HepG2 (cell line): ENCODE measurements around the gene ZBTB8OS. TPM values are rescaled to one million over a fixed set of nuclear protein-coding genes. Genes with fewer than 3 reads are reported as not detected.

Source experiments
- CBFB ChIP-seq: sonication (generic); formaldehyde crosslinking; IDR thresholded peaks from 2 replicates; pipeline ENCODE4 v1.4.0; 2020; ENCODE audit warnings: missing genetic modification reagents
- E2F1 ChIP-seq: sonication (generic); formaldehyde crosslinking; IDR thresholded peaks from 2 replicates; pipeline ENCODE4 v1.5.0; 2020; ENCODE audit warnings: missing genetic modification reagents
- FOSL1 ChIP-seq: sonication (generic); formaldehyde crosslinking; IDR thresholded peaks from 2 replicates; pipeline ENCODE4 v1.9.0; 2021; ENCODE audit warnings: missing genetic modification reagents, borderline replicate concordance
- MIXL1 ChIP-seq: IDR thresholded peaks from 2 replicates; pipeline ENCODE4 v1.6.1; 2016
- NKX3-1 ChIP-seq: sonication (generic); formaldehyde crosslinking; IDR thresholded peaks from 2 replicates; pipeline ENCODE4 v1.5.0; 2020; ENCODE audit warnings: missing genetic modification reagents
- POLR2AphosphoS2 ChIP-seq: IDR thresholded peaks from 2 replicates; pipeline ENCODE4 v1.6.1; 2011; ENCODE audit warnings: low read depth, low read length, improper control_type of control experiment
- SCMH1 ChIP-seq: sonication (generic); formaldehyde crosslinking; IDR thresholded peaks from 2 replicates; pipeline ENCODE4 v1.9.0; 2021; ENCODE audit warnings: missing genetic modification reagents, mild to moderate bottlenecking, borderline replicate concordance
- U2AF2 ChIP-seq: fragments of 200-400 bp; formaldehyde crosslinking; IDR thresholded peaks from 2 replicates; pipeline ENCODE4 v1.6.1; 2017; ENCODE audit warnings: low read depth, mild to moderate bottlenecking, low read length
- ZBTB8A ChIP-seq: sonication (generic); formaldehyde crosslinking; IDR thresholded peaks from 2 replicates; pipeline ENCODE4 v1.4.0; 2020; ENCODE audit warnings: mild to moderate bottlenecking, low read depth, missing genetic modification reagents, borderline replicate concordance
- ZFP82 ChIP-seq: sonication (generic); formaldehyde crosslinking; IDR thresholded peaks from 2 replicates; pipeline ENCODE4 v1.5.1; 2020; ENCODE audit warnings: mild to moderate bottlenecking, missing genetic modification reagents, borderline replicate concordance
- ZNF101 ChIP-seq: sonication (generic); formaldehyde crosslinking; IDR thresholded peaks from 2 replicates; pipeline ENCODE4 v1.4.0; 2020; ENCODE audit warnings: mild to moderate bottlenecking, low read depth, missing genetic modification reagents, borderline replicate concordance
- ZNF143 ChIP-seq: sonication (generic); formaldehyde crosslinking; IDR thresholded peaks from 2 replicates; pipeline ENCODE4 v1.4.0; 2020; ENCODE audit warnings: missing genetic modification reagents
- ZNF280B ChIP-seq: sonication (generic); formaldehyde crosslinking; IDR thresholded peaks from 2 replicates; pipeline ENCODE4 v1.5.0; 2020; ENCODE audit warnings: missing genetic modification reagents, mild to moderate bottlenecking, borderline replicate concordance
- ZNF660 ChIP-seq: sonication (generic); formaldehyde crosslinking; IDR thresholded peaks from 2 replicates; pipeline ENCODE4 v1.5.1; 2020; ENCODE audit warnings: mild to moderate bottlenecking, low read depth, missing genetic modification reagents, borderline replicate concordance
- ZNF703 ChIP-seq: sonication (generic); formaldehyde crosslinking; IDR thresholded peaks from 2 replicates; pipeline ENCODE4 v1.5.1; 2020; ENCODE audit warnings: missing genetic modification reagents, mild to moderate bottlenecking, moderate library complexity, borderline replicate concordance
- ZNF839 ChIP-seq: sonication (generic); formaldehyde crosslinking; IDR thresholded peaks from 2 replicates; pipeline ENCODE4 v1.4.0; 2020; ENCODE audit warnings: missing genetic modification reagents, mild to moderate bottlenecking, borderline replicate concordance
- polyA plus RNA-seq, 8 experiments: library from polyadenylated mRNA; depleted of rRNA in 3 of 8; stranded (reverse) in 7 of 8; unstranded in 1 of 8; fragments of >200 nt; fragmentation: Illumina TruSeq in 4 of 8; extraction: Trizol in 4 of 8; gene quantifications; 2 replicates each; pipeline versions ENCODE4 v1.2.1 to v1.2.3, GENCODE V29; 2011 to 2016; ENCODE audit warnings: low read depth in 4 of 8, missing spikeins in 1 of 8, mixed read lengths in 1 of 8; ENCODE audit not compliant: insufficient read depth in 1 of 8
- total RNA-seq, 5 experiments: library from RNA; depleted of rRNA; stranded (reverse); fragments of >200 nt; fragmentation: Illumina TruSeq; extraction: Trizol; gene quantifications; 2 replicates each; pipeline ENCODE4 v1.2.3, GENCODE V29; 2016; ENCODE audit warnings: low read depth in 1 of 5
- TF ChIP-seq, protein P1 (sequence below): sonication (generic); formaldehyde crosslinking; IDR thresholded peaks from 2 replicates; pipeline ENCODE4 v1.8.0; 2022; ENCODE audit warnings: mild to moderate bottlenecking, missing genetic modification reagents, borderline replicate concordance
- TF ChIP-seq, protein P2 (sequence below): sonication (generic); formaldehyde crosslinking; IDR thresholded peaks from 2 replicates; pipeline ENCODE4 v1.4.0; 2020; ENCODE audit warnings: mild to moderate bottlenecking, missing genetic modification reagents
- TF ChIP-seq, protein P3 (sequence below): sonication (generic); formaldehyde crosslinking; IDR thresholded peaks from 2 replicates; pipeline ENCODE4 v1.8.1; 2023; ENCODE audit warnings: missing genetic modification reagents, mild to moderate bottlenecking, borderline replicate concordance

Gene ZBTB8OS
- total and polyA plus RNA-seq, 2 of the 13 experiments (the other 11 are each of a cell fraction or from before 2014, with no cell fraction given): 57.7 to 84.8 TPM

GRCh38 chr1:32650752-32651460 is 556 bp upstream of the ZBTB8OS start, which contains the start of gene RBBP4 (continued):
- 0 out of 2 replicates have a peak, but pooled peaks have one; percentile 59 for TF ChIP-seq ZNF101 (CRISPR knock-in tag)
- TF ChIP-seq FOSL1: no peak
- peak; percentile 91 for TF ChIP-seq ZNF703 (CRISPR knock-in tag)
- TF ChIP-seq ZNF280B: peak; percentile 79
- TF ChIP-seq, protein P1, sequence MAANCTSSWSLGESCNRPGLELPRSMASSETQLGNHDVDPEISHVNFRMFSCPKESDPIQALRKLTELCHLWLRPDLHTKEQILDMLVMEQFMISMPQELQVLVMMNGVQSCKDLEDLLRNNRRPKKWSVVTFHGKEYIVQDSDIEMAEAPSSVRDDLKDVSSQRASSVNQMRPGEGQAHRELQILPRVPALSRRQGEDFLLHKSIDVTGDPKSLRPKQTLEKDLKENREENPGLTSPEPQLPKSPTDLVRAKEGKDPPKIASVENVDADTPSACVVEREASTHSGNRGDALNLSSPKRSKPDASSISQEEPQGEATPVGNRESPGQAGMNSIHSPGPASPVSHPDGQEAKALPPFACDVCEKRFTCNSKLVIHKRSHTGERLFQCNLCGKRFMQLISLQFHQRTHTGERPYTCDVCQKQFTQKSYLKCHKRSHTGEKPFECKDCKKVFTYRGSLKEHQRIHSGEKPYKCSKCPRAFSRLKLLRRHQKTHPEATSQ: peak; percentile 78; the same call in 1 of the 2 replicates
- no peak; the same call in 1 of the 2 replicates for TF ChIP-seq ZBTB8A
- peak; percentile 82; the same call in 1 of the 2 replicates for TF ChIP-seq NKX3-1
- TF ChIP-seq CBFB (CRISPR knock-in tag): peak; percentile 45; the same call in 1 of the 2 replicates
- no peak for TF ChIP-seq POLR2AphosphoS2
- peak; percentile 93; the same call in 1 of the 2 replicates for TF ChIP-seq ZFP82 (CRISPR knock-in tag)
- TF ChIP-seq, protein P2, sequence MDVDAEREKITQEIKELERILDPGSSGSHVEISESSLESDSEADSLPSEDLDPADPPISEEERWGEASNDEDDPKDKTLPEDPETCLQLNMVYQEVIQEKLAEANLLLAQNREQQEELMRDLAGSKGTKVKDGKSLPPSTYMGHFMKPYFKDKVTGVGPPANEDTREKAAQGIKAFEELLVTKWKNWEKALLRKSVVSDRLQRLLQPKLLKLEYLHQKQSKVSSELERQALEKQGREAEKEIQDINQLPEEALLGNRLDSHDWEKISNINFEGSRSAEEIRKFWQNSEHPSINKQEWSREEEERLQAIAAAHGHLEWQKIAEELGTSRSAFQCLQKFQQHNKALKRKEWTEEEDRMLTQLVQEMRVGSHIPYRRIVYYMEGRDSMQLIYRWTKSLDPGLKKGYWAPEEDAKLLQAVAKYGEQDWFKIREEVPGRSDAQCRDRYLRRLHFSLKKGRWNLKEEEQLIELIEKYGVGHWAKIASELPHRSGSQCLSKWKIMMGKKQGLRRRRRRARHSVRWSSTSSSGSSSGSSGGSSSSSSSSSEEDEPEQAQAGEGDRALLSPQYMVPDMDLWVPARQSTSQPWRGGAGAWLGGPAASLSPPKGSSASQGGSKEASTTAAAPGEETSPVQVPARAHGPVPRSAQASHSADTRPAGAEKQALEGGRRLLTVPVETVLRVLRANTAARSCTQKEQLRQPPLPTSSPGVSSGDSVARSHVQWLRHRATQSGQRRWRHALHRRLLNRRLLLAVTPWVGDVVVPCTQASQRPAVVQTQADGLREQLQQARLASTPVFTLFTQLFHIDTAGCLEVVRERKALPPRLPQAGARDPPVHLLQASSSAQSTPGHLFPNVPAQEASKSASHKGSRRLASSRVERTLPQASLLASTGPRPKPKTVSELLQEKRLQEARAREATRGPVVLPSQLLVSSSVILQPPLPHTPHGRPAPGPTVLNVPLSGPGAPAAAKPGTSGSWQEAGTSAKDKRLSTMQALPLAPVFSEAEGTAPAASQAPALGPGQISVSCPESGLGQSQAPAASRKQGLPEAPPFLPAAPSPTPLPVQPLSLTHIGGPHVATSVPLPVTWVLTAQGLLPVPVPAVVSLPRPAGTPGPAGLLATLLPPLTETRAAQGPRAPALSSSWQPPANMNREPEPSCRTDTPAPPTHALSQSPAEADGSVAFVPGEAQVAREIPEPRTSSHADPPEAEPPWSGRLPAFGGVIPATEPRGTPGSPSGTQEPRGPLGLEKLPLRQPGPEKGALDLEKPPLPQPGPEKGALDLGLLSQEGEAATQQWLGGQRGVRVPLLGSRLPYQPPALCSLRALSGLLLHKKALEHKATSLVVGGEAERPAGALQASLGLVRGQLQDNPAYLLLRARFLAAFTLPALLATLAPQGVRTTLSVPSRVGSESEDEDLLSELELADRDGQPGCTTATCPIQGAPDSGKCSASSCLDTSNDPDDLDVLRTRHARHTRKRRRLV (CRISPR knock-in tag): peak; percentile 61; the same call in 1 of the 2 replicates
- peak; percentile 72; the same call in 1 of the 2 replicates for TF ChIP-seq ZNF660 (CRISPR knock-in tag)
- no peak for TF ChIP-seq MIXL1 (CRISPR knock-in tag)
- TF ChIP-seq U2AF2: no peak
- TF ChIP-seq ZNF143 (CRISPR knock-in tag): peak; percentile 72
- TF ChIP-seq, protein P3, sequence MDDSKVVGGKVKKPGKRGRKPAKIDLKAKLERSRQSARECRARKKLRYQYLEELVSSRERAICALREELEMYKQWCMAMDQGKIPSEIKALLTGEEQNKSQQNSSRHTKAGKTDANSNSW (CRISPR knock-in tag): peak; percentile 51; the same call in 1 of the 2 replicates
- peak; percentile 99 for TF ChIP-seq E2F1
- no peak for TF ChIP-seq SCMH1 (CRISPR knock-in tag)
- TF ChIP-seq ZNF839 (CRISPR knock-in tag): no peak
